HepG2 (cell line): ENCODE results near the gene SLC24A4. TPM values are rescaled to one million over a fixed set of nuclear protein-coding genes. Genes with fewer than 3 reads are reported as not detected.

Experiments used
- ATAC-seq: fragments of 200-7000 bp; cut with Tn5 transposase; 3 replicates; pipeline ENCODE4 v1.9.1; 2020; ENCODE audit warnings: mild to moderate bottlenecking, moderate library complexity
- BruUV-seq: library from RNA; stranded (reverse); fragments of 400-500 nt; replicated peaks from 2 replicates; lab custom pipeline; 2021; lab: Mats Ljungman, UMichigan
- CTCF ChIA-PET: fragments of 300-600 bp; formaldehyde crosslinking; extraction: SDS; loops from one replicate; lab custom pipeline; 2021; ENCODE audit warnings: low total read pairs, inconsistent platforms, low intra/inter-chr PET ratio; lab: Yijun Ruan, JAX
- POLR2A ChIA-PET: fragments of 350-600 bp; sonication (Branson Sonifier 250); formaldehyde crosslinking; loops from one replicate; lab custom pipeline; 2020; ENCODE audit warnings: antibody characterized with exemption, inconsistent platforms; lab: Yijun Ruan, JAX
- DNase-seq: peaks from one replicate; pipeline ENCODE4 v3.0.0-alpha.2; 2015; ENCODE audit warnings: low spot score
- FAIRE-seq: peaks from 3 replicates; lab custom pipeline; 2011; peaks lifted over from hg19 to GRCh38; lab: Jason Lieb, UNC
- H2AFZ ChIP-seq: one replicate; pipeline ENCODE4 v1.6.1; 2011; ENCODE audit warnings: low read length, inconsistent platforms
- H3K27ac ChIP-seq: fragments of 300-600 bp; 3 replicates; pipeline ENCODE4 v1.8.0; 2011; ENCODE audit warnings: mixed run types, mild to moderate bottlenecking, mixed read lengths, low read length, inconsistent platforms; ENCODE audit not compliant: insufficient read depth; ENCODE audit errors: extremely low read length
- H3K27me3 ChIP-seq, 2 experiments: fragments of 200-600 bp in 1 of 2; 2 replicates in 1 of 2; 3 replicates in 1 of 2; pipeline versions ENCODE4 v1.6.0 to v1.8.0; 2011; ENCODE audit warnings: low read length in 2 of 2, mild to moderate bottlenecking in 2 of 2, moderate library complexity in 2 of 2, inconsistent platforms in 1 of 2; ENCODE audit not compliant: insufficient read depth in 2 of 2, control insufficient read depth in 1 of 2
- H3K36me3 ChIP-seq, 2 experiments: fragments of 200-600 bp in 1 of 2; replicated peaks in 1 of 2; 2 replicates in 1 of 2; 3 replicates in 1 of 2; pipeline versions ENCODE4 v1.5.1 to v1.8.0; 2011; ENCODE audit warnings: low read length in 2 of 2, inconsistent platforms in 1 of 2; ENCODE audit not compliant: insufficient read depth in 2 of 2, control insufficient read depth in 1 of 2
- H3K4me1 ChIP-seq: 2 replicates; pipeline ENCODE4 v1.5.1; 2012; ENCODE audit warnings: low read length, inconsistent platforms; ENCODE audit not compliant: insufficient read depth
- H3K4me2 ChIP-seq: 2 replicates; pipeline ENCODE4 v1.6.0; 2011; ENCODE audit warnings: low read depth, low read length, inconsistent platforms
- H3K4me3 ChIP-seq, 3 experiments: fragments of 200-600 bp in 1 of 3; sonication (generic), shearing (Covaris generic) in 1 of 3; replicated peaks in 1 of 3; 2 replicates each; pipeline ENCODE4 v1.5.1; 2011 to 2016; ENCODE audit warnings: low read length in 3 of 3, inconsistent platforms in 2 of 3, low read depth in 2 of 3, mild to moderate bottlenecking in 2 of 3, control low read depth in 1 of 3, mixed read lengths in 1 of 3; ENCODE audit not compliant: insufficient read depth in 1 of 3
- H3K79me2 ChIP-seq: one replicate; pipeline ENCODE4 v1.6.1; 2011; ENCODE audit warnings: low read length, inconsistent platforms; ENCODE audit not compliant: insufficient read depth
- H3K9ac ChIP-seq: 2 replicates; pipeline ENCODE4 v1.6.0; 2011; ENCODE audit warnings: mild to moderate bottlenecking, low read depth, low read length, inconsistent platforms; ENCODE audit not compliant: insufficient read depth
- H3K9me3 ChIP-seq: 2 replicates; pipeline ENCODE4 v1.5.1; 2012; ENCODE audit warnings: mild to moderate bottlenecking, low read length
- H4K20me1 ChIP-seq: 2 replicates; pipeline ENCODE4 v1.6.0; 2011; ENCODE audit warnings: inconsistent platforms, mild to moderate bottlenecking, low read length, moderate library complexity; ENCODE audit not compliant: insufficient read depth
- HES4 ChIP-seq: sonication (generic); formaldehyde crosslinking; IDR thresholded peaks from 2 replicates; pipeline ENCODE4 v1.9.0; 2021; ENCODE audit warnings: mild to moderate bottlenecking, missing genetic modification reagents, borderline replicate concordance
- KAT8 ChIP-seq: IDR thresholded peaks from 2 replicates; pipeline ENCODE4 v1.6.1; 2016; ENCODE audit warnings: missing genetic modification reagents, missing compliant biosample characterization
- MTF1 ChIP-seq: sonication (generic); formaldehyde crosslinking; IDR thresholded peaks from 2 replicates; pipeline ENCODE4 v1.5.0; 2020; ENCODE audit warnings: missing genetic modification reagents
- SNAPC2 ChIP-seq: sonication (generic); formaldehyde crosslinking; IDR thresholded peaks from 2 replicates; pipeline ENCODE4 v1.8.1; 2022; ENCODE audit warnings: mild to moderate bottlenecking, missing genetic modification reagents
- TOE1 ChIP-seq: sonication (generic); formaldehyde crosslinking; IDR thresholded peaks from 2 replicates; pipeline ENCODE4 v1.4.0; 2020; ENCODE audit warnings: mild to moderate bottlenecking, missing genetic modification reagents
- ZIK1 ChIP-seq: sonication (generic); formaldehyde crosslinking; IDR thresholded peaks from 2 replicates; pipeline ENCODE4 v1.5.0; 2020; ENCODE audit warnings: mild to moderate bottlenecking, low read depth, missing genetic modification reagents, borderline replicate concordance
- ZNF574 ChIP-seq: sonication (generic); formaldehyde crosslinking; IDR thresholded peaks from 2 replicates; pipeline ENCODE4 v1.4.0; 2020; ENCODE audit warnings: missing genetic modification reagents
- ZNF816 ChIP-seq: sonication (generic); formaldehyde crosslinking; IDR thresholded peaks from 2 replicates; pipeline ENCODE4 v1.8.0; 2022; ENCODE audit warnings: missing genetic modification reagents, mild to moderate bottlenecking, borderline replicate concordance
- WGBS: methylation state at CpG from one replicate; pipeline ENCODE4 v1.1.6; 2017; ENCODE audit warnings: low lambda C conversion rate; 5-methylcytosine and 5-hydroxymethylcytosine counted together
- in situ Hi-C: cut with HindIII; loops from 2 replicates; pipeline ENCODE4 v1.10.0; 2017; ENCODE audit warnings: low pct_unique_long_range_greater_than_20kb; ENCODE audit not compliant: extremely low pct_ligation_motif_present
- intact Hi-C: fragments of 100-400 bp; cut with micrococcal nuclease; formaldehyde crosslinking; loops from one replicate; pipeline ENCODE4 v1.10.0; 2022; ENCODE audit not compliant: unreplicated experiment
- polyA plus RNA-seq, 8 experiments: library from polyadenylated mRNA; depleted of rRNA in 3 of 8; stranded (reverse) in 7 of 8; unstranded in 1 of 8; fragments of >200 nt; fragmentation: Illumina TruSeq in 4 of 8; extraction: Trizol in 4 of 8; gene quantifications; 2 replicates each; pipeline versions ENCODE4 v1.2.1 to v1.2.3, GENCODE V29; 2011 to 2016; ENCODE audit warnings: low read depth in 4 of 8, missing spikeins in 1 of 8, mixed read lengths in 1 of 8; ENCODE audit not compliant: insufficient read depth in 1 of 8
- total RNA-seq, 5 experiments: library from RNA; depleted of rRNA; stranded (reverse); fragments of >200 nt; fragmentation: Illumina TruSeq; extraction: Trizol; gene quantifications; 2 replicates each; pipeline ENCODE4 v1.2.3, GENCODE V29; 2016; ENCODE audit warnings: low read depth in 1 of 5

Gene SLC24A4
- total and polyA plus RNA-seq, 2 of the 13 experiments (the other 11 are each of a cell fraction or from before 2014, with no cell fraction given): not detected

GRCh38 chr14:92452471-92452870, 129.5 kb downstream of the SLC24A4 start:
- intact Hi-C loops: no loop called here
- BruUV-seq: no TSS peak
- 63% methylated on average over 14 of the region's 14 CpGs for WGBS

More at GRCh38 chr14:92452471-92452870, 129.5 kb downstream of the SLC24A4 start:
- ChIA-PET CTCF (no interaction called here), POLR2A (no interaction called here)
- Histone ChIP-seq H3K79me2 (no peaks in the 10 kb centered on the region), H3K4me3 (no peak overlapping the region), H3K36me3 (no peaks in the 10 kb centered on the region), H3K9me3 (no peaks in the 10 kb centered on the region), H3K9ac (no peak overlapping the region), H3K4me2 (no peak overlapping the region), H3K27ac (no peak overlapping the region), H2AFZ (no peak overlapping the region), H3K4me1 (0 out of 2 replicates have a peak, but pooled peaks cover 5% of the 10 kb centered on the region), H4K20me1 (no peaks in the 10 kb centered on the region), H3K27me3 (peaks cover 3 to 53% of the 10 kb centered on the region in 2 experiments; a peak in 4 of 5 replicates)
- DNase-seq (no peak), FAIRE-seq (no peak), ATAC-seq (no peak)
- no peak for TF ChIP-seq MTF1 (CRISPR knock-in tag)
- TF ChIP-seq ZIK1 (CRISPR knock-in tag): no peak
- TF ChIP-seq SNAPC2 (CRISPR knock-in tag): no peak
- TF ChIP-seq HES4 (CRISPR knock-in tag): no peak
- TF ChIP-seq ZNF574: no peak
- TF ChIP-seq TOE1 (CRISPR knock-in tag): no peak
- no peak for TF ChIP-seq ZNF816 (CRISPR knock-in tag)
- no peak for TF ChIP-seq KAT8
- in situ Hi-C loops: loop anchor here (10.0 kb wide), 1 partner anchor 318 kb away; no protein-coding TSS in a partner anchor
